Astrocyte of the cerebellum (primary cell): ENCODE results near the gene MOB1B.

Experiments
- DNase-seq: peaks from one replicate; pipeline ENCODE4 v3.0.0-alpha.2; 2011; ENCODE audit warnings: low read depth
- H3K4me3 ChIP-seq: 2 replicates; pipeline ENCODE4 v1.5.1; 2011; ENCODE audit warnings: mild to moderate bottlenecking, low read depth, low read length, moderate library complexity
- CTCF ChIP-seq: IDR thresholded peaks from 2 replicates; pipeline ENCODE4 v1.5.1; 2012; ENCODE audit warnings: low read length, low read depth, moderate library complexity, mild to moderate bottlenecking; ENCODE audit errors: missing control alignments
- in situ Hi-C: cut with HindIII; loops from 2 replicates; pipeline ENCODE4 v1.10.0; 2017; ENCODE audit warnings: low sequenced_read_pairs

The MOB1B gene

GRCh38 chr4:70945452-70946055 is 43.4 kb downstream of the MOB1B start:
- H3K4me3 ChIP-seq: no peak overlapping the region
- no peak for DNase-seq
- TF ChIP-seq CTCF: no peak
- in situ Hi-C loops: no loop called here

- H3K4me3 ChIP-seq: no peak overlapping the region
- DNase-seq: no peak
- no peak for TF ChIP-seq CTCF
- in situ Hi-C loops: no loop called here
Observed at GRCh38 chr4:70946939-70947338, 44.8 kb downstream of the MOB1B start.

- in situ Hi-C loops: no loop called here
- no peak for DNase-seq
- TF ChIP-seq CTCF: peak; percentile 14
- H3K4me3 ChIP-seq: no peak overlapping the region
Observed at GRCh38 chr4:70948665-70949260, 46.6 kb downstream of the MOB1B start.

- no peak for TF ChIP-seq CTCF
- in situ Hi-C loops: no loop called here
- no peak for DNase-seq
- H3K4me3 ChIP-seq: no peak overlapping the region
Observed at GRCh38 chr4:70954032-70954431, 51.9 kb downstream of the MOB1B start.

DNA sequence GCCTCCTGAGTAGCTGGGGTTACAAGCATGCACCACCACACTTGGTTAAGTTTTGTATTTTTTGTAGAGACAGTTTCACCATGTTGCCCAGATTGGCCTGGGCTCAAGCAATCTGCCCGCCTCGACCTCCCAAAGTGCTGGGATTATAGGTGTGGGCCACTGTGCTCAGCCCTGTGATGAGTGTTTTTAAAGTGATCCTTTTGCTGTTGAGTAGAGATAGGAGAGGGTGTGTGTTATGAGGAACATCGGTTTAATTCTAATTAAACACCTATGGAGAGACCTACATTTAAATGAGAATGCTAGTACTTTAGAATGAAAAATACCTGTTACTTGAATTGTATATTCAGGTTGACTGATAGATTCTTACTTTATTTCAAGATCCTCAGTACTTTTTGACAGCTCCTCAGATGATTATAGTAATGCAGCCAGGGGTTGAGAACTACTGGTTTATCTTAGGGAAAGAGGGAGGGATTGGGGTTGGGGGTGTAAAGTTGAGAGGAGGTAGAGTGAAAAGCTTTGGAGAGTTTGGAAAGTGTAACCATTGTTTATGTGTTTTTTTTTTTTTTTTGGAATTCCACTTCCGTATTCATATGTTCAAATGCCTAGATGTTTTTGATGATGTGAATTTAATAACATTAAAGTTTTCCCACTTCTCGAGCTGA is 54.5 kb downstream of the MOB1B start:
- no peak overlapping the region for H3K4me3 ChIP-seq
- in situ Hi-C loops: no loop called here
- DNase-seq: no peak
- TF ChIP-seq CTCF: no peak

DNA sequence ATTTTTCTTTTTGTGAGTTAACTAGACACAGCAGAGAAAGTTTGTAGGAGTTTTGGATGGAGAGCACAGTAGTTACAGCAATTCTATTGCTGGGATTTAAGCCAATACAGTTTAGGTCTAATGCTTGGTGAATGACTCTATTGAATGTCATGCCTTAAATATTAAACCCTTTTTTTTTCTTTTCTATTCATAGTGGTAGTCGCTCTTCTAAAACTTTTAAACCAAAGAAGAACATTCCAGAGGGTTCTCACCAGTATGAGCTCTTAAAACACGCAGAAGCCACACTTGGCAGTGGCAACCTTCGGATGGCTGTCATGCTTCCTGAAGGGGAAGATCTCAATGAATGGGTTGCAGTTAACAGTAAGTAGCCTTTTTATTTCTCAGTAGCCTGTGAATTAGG is 56.5 kb downstream of the MOB1B start:
- no peak for TF ChIP-seq CTCF
- peak; percentile 89 for DNase-seq
- in situ Hi-C loops: no loop called here
- no peak overlapping the region for H3K4me3 ChIP-seq
